ENCODE measurements around the gene ANKDD1B.
"Not testable (repeated sequence)": the region's sequence is repeated elsewhere in the genome, so short reads cannot be mapped to it uniquely, and the experiment has no call there.

The ANKDD1B gene

DNA sequence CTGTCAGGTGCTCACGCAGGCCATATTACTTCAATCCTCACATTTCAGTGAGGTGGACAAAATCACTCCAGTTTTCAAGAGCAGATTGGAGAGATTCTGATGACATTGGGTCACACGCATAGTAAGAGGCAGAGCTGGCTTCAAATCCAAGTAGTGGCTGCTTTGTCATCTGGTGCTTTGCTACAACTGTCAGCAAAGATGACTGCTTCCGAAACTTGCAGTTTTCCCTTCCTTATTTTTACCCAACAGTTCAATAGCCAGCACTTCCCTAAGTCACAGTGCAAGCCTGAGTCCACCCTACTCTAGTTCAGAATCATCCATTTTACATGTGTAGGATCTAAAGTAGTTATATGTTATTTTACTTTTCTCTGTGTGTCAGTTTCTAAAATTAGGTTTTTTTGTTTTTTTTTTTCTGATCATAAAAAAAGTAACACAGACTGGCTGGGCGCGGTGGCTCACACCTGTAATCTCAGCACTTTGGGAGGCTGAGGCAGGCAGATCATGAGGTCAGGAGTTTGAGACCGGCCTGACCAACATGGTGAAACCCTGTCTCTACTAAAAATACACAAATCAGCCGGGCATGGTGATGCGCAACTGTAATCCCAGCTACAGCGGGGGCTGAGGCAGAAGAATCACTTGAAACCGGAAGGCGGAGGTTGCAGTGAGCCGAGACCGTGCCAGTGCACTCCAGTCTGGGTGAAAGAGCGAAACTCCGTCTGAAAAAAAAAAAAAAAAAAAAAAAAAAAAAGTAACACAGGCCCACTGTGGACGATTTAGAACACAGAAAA is 49.6 kb downstream of the ANKDD1B start:
- DNase-seq (ENCODE audit: low read depth) = no peak

DNA sequence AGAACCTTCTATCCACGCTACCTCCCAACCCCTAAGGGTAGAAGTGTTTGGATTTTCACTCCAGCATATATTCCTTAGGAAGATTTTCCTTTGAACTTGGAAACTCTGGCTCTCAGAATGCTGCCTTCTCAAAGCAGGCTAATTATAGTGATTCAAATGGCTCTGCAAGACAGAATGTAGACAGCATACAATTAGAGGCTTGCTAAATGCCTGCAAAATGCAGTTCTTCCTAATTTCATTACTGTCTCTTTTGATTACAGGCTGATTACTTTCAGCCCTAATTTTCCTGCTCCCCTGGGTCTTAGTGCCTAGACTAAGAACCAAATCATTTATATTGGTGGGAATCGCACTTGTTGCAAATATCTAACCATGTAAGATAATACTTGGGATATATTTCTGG is 50.8 kb downstream of the ANKDD1B start:
- DNase-seq (ENCODE audit: low read depth) = no peak

DNA sequence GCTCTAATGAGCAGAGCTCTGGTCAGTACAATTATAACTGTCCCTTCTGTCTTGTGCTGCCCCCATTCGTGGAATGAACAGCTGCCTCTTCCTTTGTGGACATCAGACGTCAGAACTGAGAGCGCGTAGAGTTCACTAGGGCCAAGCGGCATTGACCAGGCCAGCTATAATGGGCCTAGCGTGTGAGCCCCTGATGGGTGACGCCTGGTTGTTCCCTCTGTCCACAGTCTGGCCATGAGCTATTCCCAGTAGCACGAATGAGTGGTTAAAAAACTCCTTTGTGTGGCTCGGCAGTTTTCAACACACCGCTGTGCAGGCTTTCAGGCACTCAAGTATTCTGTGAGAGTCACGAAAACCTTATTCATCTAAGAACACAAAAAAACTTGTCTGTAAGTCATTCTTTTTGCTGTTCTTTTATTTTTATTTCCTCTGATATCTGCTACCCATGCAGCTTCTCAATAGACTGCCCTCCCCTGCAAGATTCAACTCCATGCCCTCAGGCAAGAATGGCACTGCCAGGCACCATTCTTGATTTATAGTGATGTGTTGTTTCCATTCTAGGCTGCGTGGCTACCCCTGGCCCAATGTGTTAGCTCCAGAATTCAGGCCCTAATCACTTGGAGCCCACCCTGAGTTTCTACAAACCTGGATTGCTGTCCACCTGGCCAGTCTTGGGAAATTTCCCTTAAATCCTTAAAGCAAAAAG is 52.5 kb downstream of the ANKDD1B start:
- no peak for DNase-seq (ENCODE audit: low read depth)

GRCh38 chr5:75664979-75665378 is 53.7 kb downstream of the ANKDD1B start:
- DNase-seq (ENCODE audit: low read depth) = no peak

DNA sequence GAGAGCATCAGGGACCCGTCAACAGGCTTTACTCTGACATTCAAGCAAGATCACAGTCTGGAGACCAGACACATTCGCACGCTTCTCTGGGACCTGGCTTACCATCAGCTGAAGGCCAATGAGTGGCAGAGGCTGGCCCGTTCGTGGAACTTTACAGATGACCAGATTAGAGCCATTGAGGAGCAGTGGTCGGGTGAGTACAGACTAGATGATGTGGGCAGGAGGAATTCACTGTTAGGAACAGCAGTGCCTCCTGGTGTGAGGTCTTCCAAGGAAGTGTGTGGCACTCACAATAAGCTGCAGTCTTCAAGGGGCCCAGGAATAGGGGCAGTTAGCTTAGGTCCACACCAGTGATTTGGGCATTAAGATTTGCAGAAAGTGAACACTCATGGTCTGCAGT is 55.5 kb downstream of the ANKDD1B start:
- DNase-seq (ENCODE audit: low read depth) = no peak

DNA sequence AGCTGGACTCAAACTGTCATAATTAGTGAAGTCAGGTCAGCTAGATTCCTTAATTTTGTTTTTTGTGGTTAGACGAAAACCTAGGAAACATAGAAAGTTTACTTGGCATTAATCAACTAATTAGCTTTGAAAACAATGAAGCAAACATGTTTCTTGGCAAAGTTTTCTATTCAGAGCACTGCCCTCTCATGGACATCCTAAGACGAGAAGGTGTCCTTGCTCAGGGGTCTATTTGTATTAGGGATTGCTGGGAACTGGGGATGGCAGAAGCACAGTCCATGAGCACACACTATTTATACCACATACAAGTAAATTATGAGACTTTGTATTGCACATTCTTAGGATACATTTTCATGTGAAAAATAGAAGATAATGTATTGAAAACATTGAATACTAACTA is 56.3 kb downstream of the ANKDD1B start:
- no peak for DNase-seq (ENCODE audit: low read depth)

DNA sequence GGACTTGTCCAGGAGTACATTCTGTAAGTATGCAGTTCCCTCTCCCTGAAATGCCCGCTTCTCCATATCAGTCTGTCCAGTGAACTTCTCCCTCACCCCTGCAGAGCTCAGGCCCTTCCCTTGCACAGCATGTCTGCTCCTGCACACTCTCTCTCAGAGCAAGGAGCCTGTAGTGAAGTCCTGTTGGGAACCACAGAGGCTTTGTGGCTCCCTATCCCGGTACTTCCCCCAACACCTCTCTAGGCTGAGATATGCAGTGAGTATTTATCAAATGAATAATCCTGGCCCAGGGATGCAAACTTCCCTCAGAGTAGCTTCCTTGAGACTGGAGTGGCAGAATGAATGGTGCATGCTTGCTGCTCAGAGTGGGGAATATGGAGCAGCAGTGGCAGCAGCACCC is 57.2 kb downstream of the ANKDD1B start:
- no peak for DNase-seq (ENCODE audit: low read depth)

DNA sequence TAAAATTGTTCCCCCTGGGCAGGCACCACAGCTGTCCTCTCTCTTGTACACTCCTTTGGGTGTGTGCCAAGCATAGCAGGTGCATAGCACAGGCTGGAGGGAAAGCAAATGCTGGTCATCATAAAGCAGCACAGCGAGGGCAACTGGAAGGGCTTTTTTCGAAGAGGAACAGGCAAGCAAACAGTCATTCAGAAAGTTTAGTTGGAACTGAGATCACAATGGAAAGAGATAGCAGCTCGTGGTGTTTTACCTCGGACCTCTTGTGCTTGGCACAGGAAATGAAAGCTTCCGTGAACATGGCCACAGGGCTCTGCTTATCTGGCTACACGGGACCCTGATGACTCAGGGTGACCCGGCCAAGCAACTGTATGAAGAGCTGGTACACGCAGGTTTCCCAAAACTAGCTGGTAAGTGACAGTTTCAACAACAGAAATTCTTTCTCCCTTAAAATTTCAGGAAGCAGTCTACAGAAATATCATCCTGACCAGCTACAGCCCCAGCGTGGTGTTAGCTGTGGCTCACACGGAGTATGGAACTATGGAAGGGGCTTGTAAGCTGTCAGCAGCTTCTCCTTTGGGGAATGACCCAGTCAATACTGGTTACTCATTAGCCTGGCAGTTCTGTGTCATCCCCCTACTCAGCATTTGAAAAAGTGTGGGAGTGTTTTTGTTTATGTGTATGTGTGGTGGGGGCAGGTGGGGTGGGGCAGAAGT is 57.9 kb downstream of the ANKDD1B start:
- DNase-seq (ENCODE audit: low read depth) = no peak

DNA sequence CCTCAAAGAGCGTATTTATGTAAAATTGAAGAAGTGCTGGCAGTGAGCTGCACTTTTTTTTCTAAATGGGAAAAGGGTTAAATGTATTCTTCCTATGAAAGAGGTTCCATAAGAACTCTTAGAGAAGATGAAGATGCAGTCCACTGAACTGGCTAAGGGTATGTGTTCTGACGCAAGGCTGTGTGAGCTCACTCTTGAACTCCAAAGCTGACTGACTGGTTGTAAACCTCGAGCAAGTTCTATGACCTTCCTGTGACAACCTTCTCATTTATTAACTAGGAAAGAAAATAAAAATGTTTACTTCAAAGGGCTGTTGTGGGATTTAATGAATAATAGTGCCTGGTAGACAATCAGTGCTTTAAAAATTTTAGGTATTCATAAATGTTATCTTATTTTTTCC is 59.3 kb downstream of the ANKDD1B start:
- no peak for DNase-seq (ENCODE audit: low read depth)

- DNase-seq (ENCODE audit: low read depth) = no peak
These were observed 60.3 kb downstream of the ANKDD1B start for GRCh38 chr5:75671506-75671905.

GRCh38 chr5:75672616-75673015 is 61.4 kb downstream of the ANKDD1B start:
- no peak for DNase-seq (ENCODE audit: low read depth)

DNA sequence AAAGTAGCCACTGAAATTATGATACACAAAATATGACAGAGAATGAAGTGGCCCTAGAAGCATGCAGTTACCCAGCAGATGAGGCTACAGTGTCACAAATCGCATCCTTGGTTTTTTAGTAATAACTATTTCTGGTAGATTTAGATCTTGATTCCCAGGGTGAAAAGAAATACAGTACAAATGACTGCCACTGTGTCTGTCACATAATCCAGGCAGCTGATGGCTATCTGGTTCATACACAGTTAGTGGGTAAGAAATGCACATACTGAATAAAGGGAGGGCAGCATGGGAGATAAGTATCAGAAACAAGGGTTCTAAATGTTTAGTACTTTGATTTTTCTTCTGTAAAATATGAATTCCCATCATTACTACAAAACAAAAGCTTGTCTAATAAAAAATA is 64.5 kb downstream of the ANKDD1B start:
- DNase-seq (ENCODE audit: low read depth) = no peak

DNA sequence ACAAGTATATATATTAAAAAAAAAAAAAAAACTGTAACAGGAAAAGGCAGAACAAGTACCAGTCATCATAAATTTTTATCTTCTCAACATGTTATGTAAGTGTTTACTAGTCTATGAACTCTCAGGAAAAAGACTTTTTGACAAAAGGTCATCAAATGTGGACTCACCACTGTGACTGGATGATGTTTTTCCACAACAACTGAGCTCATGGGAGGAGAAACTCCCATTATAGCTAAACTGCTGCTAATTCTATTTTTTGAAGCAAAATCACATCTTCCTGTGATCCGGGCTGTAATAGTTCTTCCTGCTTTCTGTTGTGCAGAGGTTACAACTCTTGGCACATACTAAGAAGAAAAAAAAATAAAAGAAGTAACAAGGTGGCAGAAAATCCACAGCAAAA is 66.4 kb downstream of the ANKDD1B start:
- no peak for DNase-seq (ENCODE audit: low read depth)

- DNase-seq (ENCODE audit: low read depth) = no peak
These were observed 66.9 kb downstream of the ANKDD1B start for GRCh38 chr5:75678155-75678554.

- peak; percentile 16 for DNase-seq (ENCODE audit: low read depth)
These were observed 70.0 kb downstream of the ANKDD1B start for GRCh38 chr5:75681125-75681830.

DNA sequence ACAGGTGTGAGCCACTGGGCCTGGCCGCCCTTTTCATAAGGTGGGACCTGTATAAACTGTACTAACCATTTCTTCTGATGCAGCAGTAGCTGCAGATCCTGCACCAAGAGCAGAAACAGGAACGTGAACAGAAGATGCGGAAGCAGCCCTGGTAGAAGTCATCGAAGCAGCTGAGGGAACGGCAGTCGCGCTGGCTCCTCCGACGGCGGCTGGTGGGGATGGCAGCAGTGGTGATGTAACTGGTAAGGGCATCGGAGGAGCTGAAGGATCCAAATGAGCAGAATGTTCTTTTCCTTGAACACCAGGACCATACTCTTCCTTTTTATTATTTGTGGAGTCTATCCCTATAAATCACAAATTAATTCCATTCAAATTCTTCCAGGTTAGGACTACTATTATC is 73.9 kb downstream of the ANKDD1B start:
- no peak for DNase-seq (ENCODE audit: low read depth)

GRCh38 chr5:75686480-75686879 is 75.2 kb downstream of the ANKDD1B start:
- DNase-seq (ENCODE audit: low read depth) = no peak

- DNase-seq (ENCODE audit: low read depth) = no peak
These were observed 79.4 kb downstream of the ANKDD1B start for GRCh38 chr5:75690669-75691068.

DNA sequence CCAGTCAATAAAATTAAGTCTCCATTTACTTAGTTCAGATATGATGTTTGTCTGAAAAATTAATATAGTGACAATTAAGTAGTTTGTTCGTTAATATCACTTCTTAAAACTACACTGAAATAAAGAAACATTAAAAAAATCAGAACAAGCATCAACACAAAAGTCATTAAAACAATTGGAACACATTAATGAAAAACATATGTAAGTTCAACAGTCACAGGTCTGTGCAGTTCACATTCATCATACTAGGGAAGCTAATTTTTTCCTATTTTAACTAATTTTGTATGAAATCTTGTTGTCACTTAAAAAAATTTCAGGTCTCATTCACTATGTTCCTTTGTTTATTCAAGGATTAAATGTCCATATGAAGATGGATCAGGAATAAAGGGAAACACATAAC is 83.5 kb downstream of the ANKDD1B start:
- DNase-seq (ENCODE audit: low read depth) = no peak

DNA sequence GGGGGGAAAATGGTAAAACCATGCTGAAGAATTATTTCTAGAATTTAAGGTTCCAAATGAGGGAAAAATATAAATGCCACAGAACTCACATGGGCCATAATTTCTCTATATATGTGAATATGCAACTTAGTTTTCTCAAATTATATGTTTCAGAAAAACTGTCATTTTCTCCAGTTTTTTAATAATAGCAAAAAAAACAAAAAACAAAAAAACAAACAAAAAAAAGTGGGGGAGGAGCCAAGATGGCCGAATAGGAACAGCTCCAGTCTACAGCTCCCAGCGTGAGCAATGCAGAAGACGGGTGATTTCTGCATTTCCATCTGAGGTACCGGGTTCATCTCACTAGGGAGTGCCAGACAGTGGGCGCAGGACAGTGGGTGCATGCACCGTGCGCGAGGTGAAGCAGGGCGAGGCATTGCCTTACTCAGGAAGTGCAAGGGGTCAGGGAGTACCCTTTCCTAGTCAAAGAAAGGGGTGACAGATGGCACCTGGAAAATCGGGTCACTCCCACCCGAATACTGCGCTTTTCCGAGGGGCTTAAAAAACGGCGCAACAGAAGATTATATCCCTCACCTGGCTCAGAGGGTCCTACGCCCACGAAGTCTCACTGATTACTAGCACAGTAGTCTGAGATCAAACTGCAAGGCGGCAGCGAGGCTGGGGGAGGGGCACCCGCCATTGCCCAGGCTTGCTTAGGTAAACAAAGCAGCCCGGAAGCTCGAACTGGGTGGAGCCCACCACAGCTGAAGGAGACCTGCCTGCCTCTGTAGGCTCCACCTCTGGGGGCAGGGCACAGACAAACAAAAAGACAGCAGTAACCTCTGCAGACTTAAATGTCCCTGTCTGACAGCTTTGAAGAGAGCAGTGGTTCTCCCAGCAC is 84.5 kb downstream of the ANKDD1B start:
- not testable (repeated sequence) for DNase-seq (ENCODE audit: low read depth)

DNA sequence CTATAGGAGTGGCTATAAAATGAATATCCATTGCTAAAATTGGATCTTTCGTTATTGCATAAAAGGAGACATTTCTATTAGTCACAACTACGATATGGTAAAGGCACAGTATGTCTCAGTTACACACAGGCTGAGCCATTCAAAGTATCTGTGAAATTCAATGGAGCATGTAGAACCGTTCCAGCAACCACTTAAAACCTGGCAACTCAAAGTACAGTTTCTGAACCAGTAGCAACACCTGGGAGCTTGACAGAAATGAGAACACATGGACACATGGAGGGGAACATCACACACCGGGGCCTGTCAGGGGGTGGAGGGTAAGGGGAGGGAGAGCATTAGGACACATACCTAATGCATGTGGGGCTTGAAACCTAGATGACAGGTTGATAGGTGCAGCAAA is 90.6 kb downstream of the ANKDD1B start:
- DNase-seq (ENCODE audit: low read depth) = no peak
